Activated CD8-positive, alpha-beta T cell treated with anti-CD3 and anti-CD28 coated beads for 36 hours (primary cell): ENCODE measurements around the gene DIO1. TPM values are rescaled to one million over a fixed set of nuclear protein-coding genes. Genes with fewer than 3 reads are reported as not detected.

Experiments used
- ATAC-seq: fragments of 200-7000 bp; cut with Tn5 transposase; one replicate; pipeline ENCODE4 v1.10.0; 2021; ENCODE audit warnings: mild to moderate bottlenecking, moderate library complexity
- CTCF ChIA-PET: fragments of 350-600 bp; sonication (Branson Sonifier 250); formaldehyde crosslinking; loops from one replicate; lab custom pipeline; 2021; ENCODE audit warnings: antibody characterized with exemption; lab: Charles Lee
- POLR2A ChIA-PET: fragments of 350-600 bp; sonication (Branson Sonifier 250); formaldehyde crosslinking; loops from one replicate; lab custom pipeline; 2021; ENCODE audit warnings: antibody characterized with exemption; lab: Charles Lee
- DNase-seq: peaks from one replicate; pipeline ENCODE4 v3.0.0-alpha.2; 2020
- H3K27ac Mint-ChIP-seq: one replicate; pipeline ENCODE4 v1.8.0; 2021; ENCODE audit warnings: mild to moderate bottlenecking, mixed read lengths
- H3K27me3 Mint-ChIP-seq: one replicate; pipeline ENCODE4 v1.8.0; 2021; ENCODE audit warnings: mixed read lengths
- H3K36me3 Mint-ChIP-seq: one replicate; pipeline ENCODE4 v1.8.0; 2021; ENCODE audit warnings: low read depth, mixed read lengths
- H3K4me1 Mint-ChIP-seq: one replicate; pipeline ENCODE4 v1.8.0; 2021; ENCODE audit warnings: low read depth, mixed read lengths
- H3K4me3 Mint-ChIP-seq: one replicate; pipeline ENCODE4 v1.8.0; 2021; ENCODE audit warnings: mild to moderate bottlenecking, moderate library complexity, mixed read lengths
- H3K9me3 Mint-ChIP-seq: one replicate; pipeline ENCODE4 v1.8.0; 2021; ENCODE audit warnings: mixed read lengths
- intact Hi-C: fragments of 100-400 bp; cut with micrococcal nuclease; formaldehyde crosslinking; loops from one replicate; pipeline ENCODE4 v1.10.0; 2022
- total RNA-seq, 2 experiments: library from RNA; stranded (reverse); gene quantifications; one replicate each; pipeline ENCODE4 v1.2.3, GENCODE V29; 2021
- TF ChIP-seq, protein P1 (sequence below): fragments of 200-600 bp; IDR thresholded peaks from one replicate; pipeline ENCODE4 v1.8.0; 2022; ENCODE audit warnings: antibody characterized with exemption, mild to moderate bottlenecking

DIO1 gene
- total RNA-seq, 2 experiments from 2014 or later, result not detected

GRCh38 chr1:53942127-53942957 is 48.4 kb downstream of the DIO1 start:
- TF ChIP-seq, protein P1, sequence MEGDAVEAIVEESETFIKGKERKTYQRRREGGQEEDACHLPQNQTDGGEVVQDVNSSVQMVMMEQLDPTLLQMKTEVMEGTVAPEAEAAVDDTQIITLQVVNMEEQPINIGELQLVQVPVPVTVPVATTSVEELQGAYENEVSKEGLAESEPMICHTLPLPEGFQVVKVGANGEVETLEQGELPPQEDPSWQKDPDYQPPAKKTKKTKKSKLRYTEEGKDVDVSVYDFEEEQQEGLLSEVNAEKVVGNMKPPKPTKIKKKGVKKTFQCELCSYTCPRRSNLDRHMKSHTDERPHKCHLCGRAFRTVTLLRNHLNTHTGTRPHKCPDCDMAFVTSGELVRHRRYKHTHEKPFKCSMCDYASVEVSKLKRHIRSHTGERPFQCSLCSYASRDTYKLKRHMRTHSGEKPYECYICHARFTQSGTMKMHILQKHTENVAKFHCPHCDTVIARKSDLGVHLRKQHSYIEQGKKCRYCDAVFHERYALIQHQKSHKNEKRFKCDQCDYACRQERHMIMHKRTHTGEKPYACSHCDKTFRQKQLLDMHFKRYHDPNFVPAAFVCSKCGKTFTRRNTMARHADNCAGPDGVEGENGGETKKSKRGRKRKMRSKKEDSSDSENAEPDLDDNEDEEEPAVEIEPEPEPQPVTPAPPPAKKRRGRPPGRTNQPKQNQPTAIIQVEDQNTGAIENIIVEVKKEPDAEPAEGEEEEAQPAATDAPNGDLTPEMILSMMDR, result no peak
- peak overlapping the region; percentile 93 for H3K4me3 Mint-ChIP-seq
- CTCF ChIA-PET, result interaction anchor here (0.7 to 12.2 kb wide), 5 partner anchors 17 to 81 kb away, joined by 3 to 146 read pairs (median 5); no protein-coding TSS in a partner anchor
- intact Hi-C loops, result loop anchor here (5.0 kb wide), 1 partner anchor 50 kb away; the partner anchor contains the start of gene DIO1
- H3K27me3 Mint-ChIP-seq, result no peaks in the 10 kb centered on the region
- peaks cover 34% of the 10 kb centered on the region for H3K36me3 Mint-ChIP-seq
- POLR2A ChIA-PET, result interaction anchor here (1.0 kb wide), 1 partner anchor 111 kb away, joined by 4 read pairs; the partner anchor contains the start of genes TCEANC2 and TMEM59
- ATAC-seq, result peak; percentile 7
- peaks cover 40% of the 10 kb centered on the region for H3K4me1 Mint-ChIP-seq
- peak overlapping the region; percentile 77 for H3K27ac Mint-ChIP-seq
- no peak for DNase-seq
- no peaks in the 10 kb centered on the region for H3K9me3 Mint-ChIP-seq

DNA sequence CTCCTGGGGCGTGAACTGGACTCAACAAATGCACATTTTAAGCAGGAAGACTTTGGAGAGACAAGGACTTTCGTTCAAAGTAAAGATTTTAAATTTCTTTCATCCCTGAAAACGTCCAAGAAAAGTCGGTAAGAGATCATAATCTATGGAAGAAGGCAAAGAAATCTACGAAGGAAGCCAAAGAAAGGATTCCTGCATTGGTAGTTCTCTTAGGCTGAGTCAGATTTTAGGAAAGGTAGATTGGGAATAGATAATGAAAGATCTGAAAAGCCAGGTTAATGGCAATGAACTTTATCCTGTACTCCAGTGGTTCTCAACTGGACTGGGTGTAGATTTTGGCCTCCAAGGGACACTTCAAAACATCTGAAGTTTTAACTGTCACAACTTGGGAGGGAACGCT is 49.1 kb downstream of the DIO1 start:
- ChIA-PET CTCF (interaction anchor here (1.1 to 12.2 kb wide), 3 partner anchors 53 to 82 kb away, joined by 3 to 146 read pairs (median 5); partner anchors contain the start of gene YIPF1), POLR2A (interaction anchor here (1.0 to 1.4 kb wide), 3 partner anchors 53 to 110 kb away, joined by 3 to 4 read pairs (median 4); partner anchors contain the start of genes TCEANC2 and TMEM59)
- Mint-ChIP-seq H3K27me3 (no peaks in the 10 kb centered on the region), H3K27ac (peak overlapping the region; percentile 22), H3K9me3 (no peaks in the 10 kb centered on the region), H3K4me1 (peaks cover 47% of the 10 kb centered on the region), H3K4me3 (peak overlapping the region; percentile 93), H3K36me3 (peaks cover 33% of the 10 kb centered on the region)
- TF ChIP-seq, protein P1, result no peak
- DNase-seq (no peak), ATAC-seq (no peak)
- intact Hi-C loops, result loop anchor here (5.0 kb wide), 1 partner anchor 51 kb away; the partner anchor contains the start of gene DIO1

- H3K36me3 Mint-ChIP-seq, result peaks cover 28% of the 10 kb centered on the region
- POLR2A ChIA-PET, result interaction anchor here (1.0 to 2.6 kb wide), 3 partner anchors 53 to 106 kb away, joined by 3 to 16 read pairs (median 4); partner anchors contain the start of gene NDC1
- CTCF ChIA-PET, result interaction anchor here (0.7 to 12.2 kb wide), 3 partner anchors 13 to 83 kb away, joined by 3 to 146 read pairs (median 3); partner anchors contain the start of gene YIPF1
- DNase-seq (no peak), ATAC-seq (no peak)
- no peaks in the 10 kb centered on the region for H3K9me3 Mint-ChIP-seq
- intact Hi-C loops, result loop anchor here (5.0 kb wide), 1 partner anchor 51 kb away; the partner anchor contains the start of gene DIO1
- no peaks in the 10 kb centered on the region for H3K27me3 Mint-ChIP-seq
- peak overlapping the region; percentile 93 for H3K4me3 Mint-ChIP-seq
- H3K27ac Mint-ChIP-seq, result peak overlapping the region; percentile 39
- peaks cover 48% of the 10 kb centered on the region for H3K4me1 Mint-ChIP-seq
- TF ChIP-seq, protein P1, result no peak
Measured at GRCh38 chr1:53943490-53944043, 49.6 kb downstream of the DIO1 start.

DNA sequence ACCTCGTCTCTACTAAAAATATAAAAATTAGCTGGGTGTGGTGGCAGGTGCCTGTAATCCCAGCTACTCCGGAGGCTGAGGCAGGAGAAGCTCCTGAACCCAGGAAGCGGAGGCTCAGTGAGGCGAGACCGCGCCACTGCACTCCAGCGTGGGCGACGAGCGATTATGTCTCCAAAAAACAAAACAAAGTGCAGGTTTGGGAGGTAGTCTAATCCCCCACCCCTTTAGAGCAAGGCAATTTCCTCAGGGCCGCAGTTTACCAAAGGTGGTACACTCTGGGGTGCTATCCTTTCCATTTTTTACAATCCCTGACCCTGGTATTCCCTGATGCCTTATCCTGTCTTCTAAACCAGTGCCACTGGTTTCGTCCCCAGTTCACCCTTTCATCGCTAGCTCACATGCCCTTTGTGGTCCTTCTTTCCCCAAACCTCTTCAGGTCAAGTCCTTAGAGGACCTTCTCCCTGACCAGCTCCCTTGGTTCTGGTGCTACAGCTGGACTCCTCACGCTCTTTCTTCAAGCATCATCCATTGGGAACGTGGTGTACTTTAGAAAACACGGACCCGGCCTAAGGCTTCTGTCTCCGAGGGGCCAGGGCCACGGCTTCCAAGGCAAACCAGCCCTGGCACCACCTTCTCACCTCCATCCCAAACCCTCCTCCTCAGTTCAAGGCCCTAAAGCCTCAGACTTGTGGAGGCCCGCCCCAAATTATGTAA is 50.6 kb downstream of the DIO1 start:
- ChIA-PET POLR2A (interaction anchor here (0.9 to 2.6 kb wide), 10 partner anchors 21 to 107 kb away, joined by 3 to 16 read pairs (median 4); partner anchors contain the start of genes NDC1 and YIPF1), CTCF (interaction anchor here (0.8 to 12.2 kb wide), 7 partner anchors 15 to 96 kb away, joined by 3 to 146 read pairs (median 5); no protein-coding TSS in a partner anchor)
- ATAC-seq (no peak), DNase-seq (peak; percentile 14)
- no peaks in the 10 kb centered on the region for H3K27me3 Mint-ChIP-seq
- no peaks in the 10 kb centered on the region for H3K9me3 Mint-ChIP-seq
- peaks cover 26% of the 10 kb centered on the region for H3K36me3 Mint-ChIP-seq
- intact Hi-C loops, result loop anchor here (5.0 kb wide), 1 partner anchor 52 kb away; the partner anchor contains the start of gene DIO1
- H3K4me3 Mint-ChIP-seq, result peak overlapping the region; percentile 93
- peaks cover 52% of the 10 kb centered on the region for H3K4me1 Mint-ChIP-seq
- TF ChIP-seq, protein P1, result no peak
- H3K27ac Mint-ChIP-seq, result peak overlapping the region; percentile 88
